GM12892 (cell line): ENCODE results near the gene GATA2.

Source experiments
- POLR2A ChIP-seq: IDR thresholded peaks from 2 replicates; pipeline ENCODE4 v1.6.1; 2011; ENCODE audit warnings: low read depth, low read length, control low read depth
- POLR2AphosphoS5 ChIP-seq: IDR thresholded peaks from 2 replicates; pipeline ENCODE4 v1.6.1; 2011; ENCODE audit warnings: low read depth, low read length, control low read depth
- TAF1 ChIP-seq: IDR thresholded peaks from 2 replicates; pipeline ENCODE4 v1.6.1; 2011; ENCODE audit warnings: low read depth, mild to moderate bottlenecking, control low read depth, low read length, borderline replicate concordance

- no peak for TF ChIP-seq POLR2A
- TF ChIP-seq POLR2AphosphoS5, result no peak
- no peak for TF ChIP-seq TAF1
These were observed 13.8 kb upstream of the GATA2 start for GRCh38 chr3:128506754-128507153.
